ENCODE measurements around the gene CCDC24. TPM values are rescaled to one million over a fixed set of nuclear protein-coding genes. Genes with fewer than 3 reads are reported as not detected.

Gene CCDC24
- total RNA-seq (1 to 10 TPM; 2.7 to 3.4 TPM), polyA plus RNA-seq (0.43 TPM)

- Mint-ChIP-seq H3K4me1 (peaks cover 10 to 21% (median 14%) of the 10 kb centered on the region in 3 donors), H3K4me3 (peak within 1 kb of the TSS; percentile 91 to 98 (median 94)), H3K9me3 (no peaks in the 10 kb centered on the region), H3K27me3 (no peaks in the 10 kb centered on the region), H3K36me3 (peaks cover 0 to 2% (median 0%) of the 10 kb centered on the region in 3 donors), H3K27ac (peak within 1 kb of the TSS; percentile 47 to 98 (median 92))
- Histone ChIP-seq H3K27ac (ENCODE audit: low read depth, low read length) (peak within 1 kb of the TSS; percentile 51), H3K27me3 (ENCODE audit: insufficient read depth, low read length, poor library complexity, severe bottlenecking) (no peaks in the 10 kb centered on the region), H3K9me3 (ENCODE audit: low read length) (no peaks in the 10 kb centered on the region), H3K36me3 (ENCODE audit: insufficient read depth, low read length) (no peaks in the 10 kb centered on the region), H3K4me1 (ENCODE audit: insufficient read depth, low read length) (peaks cover 8% of the 10 kb centered on the region), H3K4me3 (ENCODE audit: low read length) (peak within 1 kb of the TSS; percentile 60)
- DNase-seq = peak; percentile 67 to 85 (median 71)
- CTCF ChIA-PET = interaction anchor here (0.6 to 2.0 kb wide), 4 partner anchors 10 to 45 kb away, joined by 3 to 5 read pairs (median 4); no protein-coding TSS in a partner anchor
- POLR2A ChIA-PET = interaction anchor here (0.8 to 1.4 kb wide), 2 partner anchors 14 to 22 kb away, joined by 4 to 6 read pairs; partner anchors contain the start of gene DPH2
Measured at GRCh38 chr1:43991476-43992231, at the start of gene CCDC24. TSS of gene CCDC24 (plus strand) at chr1:43991599. CDS start at chr1:43991879, 280 bp downstream.

- no peak for DNase-seq
- no peaks in the 10 kb centered on the region for H3K27me3 ChIP-seq (ENCODE audit: insufficient read depth, low read length, poor library complexity, severe bottlenecking)
- no peaks in the 10 kb centered on the region for H3K9me3 ChIP-seq (ENCODE audit: low read length)
- H3K36me3 ChIP-seq (ENCODE audit: insufficient read depth, low read length) = no peaks in the 10 kb centered on the region
- peak overlapping the region in 1 of 7 donors; percentile 59 for H3K4me3 Mint-ChIP-seq
- no peak overlapping the region for H3K4me3 ChIP-seq (ENCODE audit: low read length)
- ChIA-PET CTCF (interaction anchor here (1.5 kb wide), 1 partner anchor 8 kb away, joined by 9 read pairs; the partner anchor contains the start of gene ARTN), POLR2A (no interaction called here)
- peak overlapping the region in 2 of 8 donors; percentile 15 to 21 for H3K27ac Mint-ChIP-seq
- peaks cover 0 to 6% of the 10 kb centered on the region in 2 donors for H3K27me3 Mint-ChIP-seq
- no peaks in the 10 kb centered on the region for H3K9me3 Mint-ChIP-seq
- H3K27ac ChIP-seq (ENCODE audit: low read depth, low read length) = no peak overlapping the region
- H3K4me1 Mint-ChIP-seq = peaks cover 20 to 37% (median 25%) of the 10 kb centered on the region in 3 donors
- peaks cover 0 to 13% (median 2%) of the 10 kb centered on the region in 3 donors for H3K36me3 Mint-ChIP-seq
- H3K4me1 ChIP-seq (ENCODE audit: insufficient read depth, low read length) = peaks cover 12% of the 10 kb centered on the region
Measured at GRCh38 chr1:43942411-43942810, 49.0 kb upstream of the CCDC24 start.

- H3K4me3 ChIP-seq (ENCODE audit: low read length) = no peak overlapping the region
- Mint-ChIP-seq H3K9me3 (no peaks in the 10 kb centered on the region), H3K27ac (peak overlapping the region in 5 of 8 donors; percentile 58 to 85 (median 79)), H3K4me3 (peak overlapping the region in 5 of 7 donors; percentile 39 to 94 (median 65)), H3K4me1 (peaks cover 33 to 53% (median 35%) of the 10 kb centered on the region in 3 donors), H3K36me3 (peaks cover 0 to 14% (median under 1%) of the 10 kb centered on the region in 3 donors), H3K27me3 (no peaks in the 10 kb centered on the region)
- ChIA-PET POLR2A (interaction anchor here (0.6 kb wide), 1 partner anchor 54 kb away, joined by 3 read pairs; no protein-coding TSS in a partner anchor), CTCF (interaction anchor here (0.9 to 5.3 kb wide), 2 partner anchors 11 to 1262 kb away, joined by 3 to 46 read pairs; partner anchors contain the start of gene ARTN)
- H3K9me3 ChIP-seq (ENCODE audit: low read length) = no peaks in the 10 kb centered on the region
- no peaks in the 10 kb centered on the region for H3K36me3 ChIP-seq (ENCODE audit: insufficient read depth, low read length)
- peaks cover 26% of the 10 kb centered on the region for H3K4me1 ChIP-seq (ENCODE audit: insufficient read depth, low read length)
- no peak for DNase-seq
- H3K27ac ChIP-seq (ENCODE audit: low read depth, low read length) = no peak overlapping the region
- no peaks in the 10 kb centered on the region for H3K27me3 ChIP-seq (ENCODE audit: insufficient read depth, low read length, poor library complexity, severe bottlenecking)
Measured at GRCh38 chr1:43944860-43945259, 46.5 kb upstream of the CCDC24 start.

GRCh38 chr1:43945674-43946235, 45.6 kb upstream of the CCDC24 start:
- ChIA-PET POLR2A (interaction anchor here (2.5 kb wide), 1 partner anchor 30 kb away, joined by 9 read pairs; the partner anchor contains the start of gene ATP6V0B), CTCF (interaction anchor here (0.9 to 5.3 kb wide), 8 partner anchors 12 to 1263 kb away, joined by 3 to 46 read pairs (median 4); partner anchors contain the start of genes ARTN and ATP6V0B)
- Histone ChIP-seq H3K9me3 (ENCODE audit: low read length) (no peaks in the 10 kb centered on the region), H3K4me3 (ENCODE audit: low read length) (peak overlapping the region; percentile 83), H3K27me3 (ENCODE audit: insufficient read depth, low read length, poor library complexity, severe bottlenecking) (no peaks in the 10 kb centered on the region), H3K27ac (ENCODE audit: low read depth, low read length) (peak overlapping the region; percentile 95), H3K4me1 (ENCODE audit: insufficient read depth, low read length) (peaks cover 26% of the 10 kb centered on the region), H3K36me3 (ENCODE audit: insufficient read depth, low read length) (no peaks in the 10 kb centered on the region)
- no peaks in the 10 kb centered on the region for H3K27me3 Mint-ChIP-seq
- H3K27ac Mint-ChIP-seq = peak overlapping the region; percentile 67 to 99 (median 94)
- no peaks in the 10 kb centered on the region for H3K9me3 Mint-ChIP-seq
- peaks cover 0 to 21% (median 3%) of the 10 kb centered on the region in 3 donors for H3K36me3 Mint-ChIP-seq
- no peak for DNase-seq
- H3K4me1 Mint-ChIP-seq = peaks cover 41 to 60% (median 41%) of the 10 kb centered on the region in 3 donors
- peak overlapping the region; percentile 83 to 94 (median 90) for H3K4me3 Mint-ChIP-seq

GRCh38 chr1:43946236-43947060, 45.0 kb upstream of the CCDC24 start, which contains the start of gene IPO13:
TSS of gene IPO13 (plus strand) at chr1:43946950. CDS start at chr1:43947601, 651 bp downstream.
- peak within 1 kb of the TSS; percentile 67 to 99 (median 94) for H3K27ac Mint-ChIP-seq
- peaks cover 45 to 66% (median 47%) of the 10 kb centered on the region in 3 donors for H3K4me1 Mint-ChIP-seq
- CTCF ChIA-PET = interaction anchor here (0.9 to 5.3 kb wide), 9 partner anchors 12 to 183 kb away, joined by 3 to 46 read pairs (median 4); partner anchors contain the start of genes ARTN, ATP6V0B and DPH2
- peak within 1 kb of the TSS; percentile 95 for H3K27ac ChIP-seq (ENCODE audit: low read depth, low read length)
- peak within 1 kb of the TSS; percentile 83 to 94 (median 90) for H3K4me3 Mint-ChIP-seq
- no peaks in the 10 kb centered on the region for H3K9me3 Mint-ChIP-seq
- peaks cover 26% of the 10 kb centered on the region for H3K4me1 ChIP-seq (ENCODE audit: insufficient read depth, low read length)
- no peaks in the 10 kb centered on the region for H3K27me3 ChIP-seq (ENCODE audit: insufficient read depth, low read length, poor library complexity, severe bottlenecking)
- DNase-seq = peak; percentile 91 to 96 (median 96)
- no peaks in the 10 kb centered on the region for H3K36me3 ChIP-seq (ENCODE audit: insufficient read depth, low read length)
- POLR2A ChIA-PET = interaction anchor here (0.6 to 2.5 kb wide), 5 partner anchors 23 to 1179 kb away, joined by 3 to 9 read pairs (median 5); partner anchors contain the start of genes ATP6V0B, C1orf50, DPH2 and P3H1
- no peaks in the 10 kb centered on the region for H3K27me3 Mint-ChIP-seq
- H3K36me3 Mint-ChIP-seq = peaks cover 0 to 22% (median 3%) of the 10 kb centered on the region in 3 donors
- peak within 1 kb of the TSS; percentile 83 for H3K4me3 ChIP-seq (ENCODE audit: low read length)
- no peaks in the 10 kb centered on the region for H3K9me3 ChIP-seq (ENCODE audit: low read length)

GRCh38 chr1:43947061-43947873, 44.1 kb upstream of the CCDC24 start:
- H3K27me3 Mint-ChIP-seq = no peaks in the 10 kb centered on the region
- peak overlapping the region; percentile 83 to 94 (median 90) for H3K4me3 Mint-ChIP-seq
- H3K27ac Mint-ChIP-seq = peak overlapping the region; percentile 67 to 99 (median 94)
- peaks cover 0 to 20% (median 3%) of the 10 kb centered on the region in 3 donors for H3K36me3 Mint-ChIP-seq
- no peaks in the 10 kb centered on the region for H3K27me3 ChIP-seq (ENCODE audit: insufficient read depth, low read length, poor library complexity, severe bottlenecking)
- H3K36me3 ChIP-seq (ENCODE audit: insufficient read depth, low read length) = no peaks in the 10 kb centered on the region
- peak overlapping the region; percentile 95 for H3K27ac ChIP-seq (ENCODE audit: low read depth, low read length)
- H3K4me1 ChIP-seq (ENCODE audit: insufficient read depth, low read length) = peaks cover 26% of the 10 kb centered on the region
- H3K4me3 ChIP-seq (ENCODE audit: low read length) = peak overlapping the region; percentile 83
- POLR2A ChIA-PET = interaction anchor here (0.6 to 2.5 kb wide), 5 partner anchors 23 to 1180 kb away, joined by 3 to 9 read pairs (median 5); partner anchors contain the start of genes ATP6V0B, C1orf50, DPH2 and P3H1
- CTCF ChIA-PET = interaction anchor here (1.3 to 5.3 kb wide), 6 partner anchors 11 to 184 kb away, joined by 3 to 46 read pairs (median 8); partner anchors contain the start of genes ARTN, ATP6V0B and DPH2
- H3K9me3 Mint-ChIP-seq = no peaks in the 10 kb centered on the region
- DNase-seq = no peak
- no peaks in the 10 kb centered on the region for H3K9me3 ChIP-seq (ENCODE audit: low read length)
- H3K4me1 Mint-ChIP-seq = peaks cover 46 to 66% (median 53%) of the 10 kb centered on the region in 3 donors
